GM15510 (cell line): ENCODE results near the gene STUM.

Source experiments
- POLR2A ChIP-seq: IDR thresholded peaks from 3 replicates; pipeline ENCODE4 v1.6.1; 2011; ENCODE audit warnings: borderline replicate concordance; ENCODE audit not compliant: insufficient read length; ENCODE audit errors: extremely low read depth

Gene STUM

DNA sequence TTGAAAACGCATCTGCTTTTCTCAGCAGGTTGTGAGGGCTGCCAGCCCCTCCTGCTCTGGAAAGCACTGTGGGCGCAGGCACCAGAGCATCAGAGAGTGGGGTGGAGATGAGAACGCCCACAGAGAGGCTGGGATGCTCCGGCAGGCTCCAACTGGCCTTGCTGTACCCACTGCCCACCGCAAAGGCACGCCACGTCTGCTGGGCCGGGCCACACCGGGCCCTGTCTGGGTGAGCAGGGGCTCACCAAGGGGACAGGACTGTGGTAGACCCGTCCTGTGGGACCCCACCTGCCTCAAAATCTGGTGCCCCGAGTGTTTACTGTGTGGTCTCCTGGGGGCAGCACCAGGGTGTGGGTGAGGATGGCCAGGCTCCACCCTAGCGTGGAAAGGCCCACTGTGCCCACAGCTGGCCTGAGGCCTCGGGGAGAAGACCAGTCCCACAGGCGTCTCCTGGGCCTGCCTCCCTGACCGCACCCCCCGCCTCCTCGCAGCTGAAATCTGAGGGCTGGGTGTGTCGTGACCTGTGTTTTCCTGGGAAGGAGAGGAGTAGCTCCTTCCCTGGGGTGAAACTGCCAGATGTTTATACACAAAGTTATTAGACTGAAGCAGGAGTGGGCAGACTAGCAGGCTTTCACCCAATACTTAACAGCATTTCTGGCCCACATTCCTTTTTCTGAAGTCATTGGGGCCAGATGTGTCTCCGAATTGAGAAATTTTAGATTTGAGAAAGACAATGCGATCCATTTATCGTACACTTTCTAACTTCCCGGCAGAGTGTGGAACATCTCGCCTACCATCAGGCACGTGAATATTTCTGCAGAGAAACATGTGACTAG, 53.8 kb downstream of the STUM start:
- TF ChIP-seq POLR2A, result no peak

DNA sequence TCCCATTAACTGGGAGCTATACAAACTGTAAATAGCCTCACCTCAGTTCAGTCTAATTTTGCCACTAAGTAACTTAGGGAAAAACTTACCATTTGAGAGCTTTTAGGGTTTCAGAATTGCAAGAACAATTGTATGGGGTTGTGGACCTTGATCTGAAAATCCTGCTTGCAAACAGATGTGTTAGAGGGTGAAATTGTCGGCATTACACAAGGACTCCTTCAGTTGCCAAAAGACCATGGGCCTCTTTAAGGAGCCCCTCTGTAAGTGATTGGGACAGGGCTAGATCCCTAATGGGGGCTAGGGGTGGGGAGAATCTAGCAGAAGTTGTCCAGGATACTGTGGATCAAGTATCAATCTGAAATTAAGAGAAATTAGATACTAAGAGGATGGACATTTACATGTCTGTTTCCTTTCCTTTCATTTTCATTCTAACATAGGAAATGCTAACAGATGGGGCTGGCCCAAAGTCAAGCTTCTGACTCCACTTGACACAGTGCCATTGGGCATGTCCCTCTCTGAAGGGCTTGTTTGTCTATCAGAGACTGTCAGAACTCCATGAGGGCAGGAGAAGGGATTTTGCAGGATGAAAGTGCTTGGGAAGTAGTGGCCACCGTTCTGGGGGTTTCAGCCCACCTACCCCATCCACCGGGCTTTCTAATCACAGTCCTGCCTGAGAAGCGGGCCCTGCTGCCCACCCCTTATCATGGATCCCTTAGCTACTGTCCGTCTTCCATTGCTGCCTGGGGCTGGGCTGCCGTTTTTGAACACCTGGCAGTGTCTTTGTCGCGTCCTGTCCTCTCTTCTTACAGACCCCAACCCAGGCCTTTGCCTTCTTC, 54.7 kb downstream of the STUM start:
- TF ChIP-seq POLR2A, result no peak

DNA sequence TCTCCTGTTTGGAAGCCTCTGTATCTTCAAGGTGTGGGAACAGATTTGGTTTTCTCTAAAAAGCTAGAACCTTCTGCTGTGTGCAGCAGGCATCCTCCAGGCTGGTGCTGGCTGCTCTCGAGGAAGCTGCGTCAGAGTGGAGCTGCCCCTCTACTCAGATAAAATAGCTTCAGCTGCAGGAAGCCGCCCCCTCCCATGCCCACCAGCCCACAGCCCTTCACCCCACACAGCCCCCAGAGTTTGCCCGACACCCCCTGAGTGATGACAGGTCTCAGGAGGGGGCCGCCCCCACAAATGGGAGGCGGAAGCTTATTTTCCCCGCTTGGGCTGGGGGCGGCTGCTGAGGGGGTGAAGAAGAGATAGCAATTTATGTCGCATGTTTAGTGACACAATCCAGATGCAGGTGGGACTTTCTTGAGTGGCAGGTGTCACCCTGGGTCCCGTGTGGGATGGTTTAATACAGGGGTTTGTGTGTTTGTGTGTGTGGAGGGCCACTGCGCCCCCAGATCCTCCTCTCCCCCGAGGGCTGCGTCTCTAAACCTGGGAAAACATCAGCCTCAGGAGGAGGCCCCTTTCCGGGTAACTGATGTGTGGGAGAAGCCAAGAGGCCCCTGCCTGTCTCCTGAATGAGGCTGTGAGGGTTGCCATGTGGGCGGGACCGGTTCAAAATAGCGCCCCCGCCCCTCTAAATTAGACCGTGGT, 55.4 kb downstream of the STUM start:
- no peak for TF ChIP-seq POLR2A

DNA sequence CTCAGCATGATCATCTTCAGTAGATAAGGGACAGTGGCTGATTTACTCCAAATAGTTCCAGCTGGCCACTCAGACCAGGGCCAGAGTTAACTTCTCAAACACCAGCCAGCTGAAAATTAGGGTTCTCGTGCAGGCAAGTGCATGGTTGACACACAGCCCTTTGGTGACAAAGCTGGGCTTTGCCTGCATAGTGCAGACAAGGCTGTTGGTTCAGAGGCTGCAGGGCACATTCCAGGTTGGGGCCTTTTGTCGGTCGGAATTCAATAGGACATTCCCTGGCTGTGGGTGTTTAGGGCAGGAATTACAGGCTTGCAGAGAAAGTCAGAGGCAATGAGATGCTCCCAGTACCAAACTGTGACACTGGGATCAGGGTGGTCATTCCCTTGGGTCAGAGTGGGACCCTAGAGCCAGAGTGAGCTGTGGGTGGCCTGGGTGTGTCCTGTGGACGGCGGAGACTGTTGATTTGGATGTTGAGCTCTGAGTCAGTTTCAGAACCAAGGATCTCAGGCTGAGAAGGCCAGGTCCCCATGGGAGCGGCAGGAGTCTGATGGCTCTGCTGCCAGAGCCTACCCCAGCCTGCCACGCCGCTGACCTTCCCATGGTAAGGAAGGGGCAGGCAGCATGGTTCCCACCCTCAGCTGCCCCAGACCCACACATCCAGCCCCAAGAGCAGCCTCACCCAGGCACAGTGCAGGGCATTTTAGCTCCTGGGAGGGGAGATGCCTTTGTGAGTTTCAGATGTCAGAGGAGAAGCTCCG, 56.2 kb downstream of the STUM start:
- no peak for TF ChIP-seq POLR2A

DNA sequence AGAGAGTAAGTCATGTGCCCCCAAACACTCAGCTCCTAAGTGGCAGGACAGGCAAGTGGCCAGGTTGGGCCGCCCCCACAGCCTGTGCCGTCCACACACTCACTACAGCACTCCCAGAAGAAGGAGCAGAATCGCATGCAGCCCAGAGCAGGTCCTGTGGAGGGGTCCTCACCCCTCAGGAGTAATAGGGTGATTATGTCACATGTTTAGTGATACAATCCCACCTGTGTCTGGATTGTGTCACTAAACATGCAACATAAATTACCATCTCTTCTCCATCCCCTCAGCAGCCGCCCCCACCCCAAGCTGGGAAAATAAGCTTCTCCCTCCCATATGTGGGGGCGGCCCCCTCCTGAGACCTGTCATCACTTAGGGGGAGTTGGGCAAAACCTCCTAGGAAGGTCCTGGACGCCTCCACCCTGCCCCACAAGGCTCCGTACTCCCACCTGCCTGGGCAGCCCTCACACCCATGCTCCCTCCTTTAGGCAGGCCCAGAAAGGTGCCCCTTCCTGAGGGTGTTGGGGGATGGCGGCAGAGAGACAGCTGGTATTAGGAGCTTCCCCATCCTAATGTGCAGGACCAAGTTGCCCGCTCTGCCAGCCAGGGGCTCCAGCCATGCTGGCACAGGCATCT, 56.9 kb downstream of the STUM start:
- TF ChIP-seq POLR2A, result no peak

DNA sequence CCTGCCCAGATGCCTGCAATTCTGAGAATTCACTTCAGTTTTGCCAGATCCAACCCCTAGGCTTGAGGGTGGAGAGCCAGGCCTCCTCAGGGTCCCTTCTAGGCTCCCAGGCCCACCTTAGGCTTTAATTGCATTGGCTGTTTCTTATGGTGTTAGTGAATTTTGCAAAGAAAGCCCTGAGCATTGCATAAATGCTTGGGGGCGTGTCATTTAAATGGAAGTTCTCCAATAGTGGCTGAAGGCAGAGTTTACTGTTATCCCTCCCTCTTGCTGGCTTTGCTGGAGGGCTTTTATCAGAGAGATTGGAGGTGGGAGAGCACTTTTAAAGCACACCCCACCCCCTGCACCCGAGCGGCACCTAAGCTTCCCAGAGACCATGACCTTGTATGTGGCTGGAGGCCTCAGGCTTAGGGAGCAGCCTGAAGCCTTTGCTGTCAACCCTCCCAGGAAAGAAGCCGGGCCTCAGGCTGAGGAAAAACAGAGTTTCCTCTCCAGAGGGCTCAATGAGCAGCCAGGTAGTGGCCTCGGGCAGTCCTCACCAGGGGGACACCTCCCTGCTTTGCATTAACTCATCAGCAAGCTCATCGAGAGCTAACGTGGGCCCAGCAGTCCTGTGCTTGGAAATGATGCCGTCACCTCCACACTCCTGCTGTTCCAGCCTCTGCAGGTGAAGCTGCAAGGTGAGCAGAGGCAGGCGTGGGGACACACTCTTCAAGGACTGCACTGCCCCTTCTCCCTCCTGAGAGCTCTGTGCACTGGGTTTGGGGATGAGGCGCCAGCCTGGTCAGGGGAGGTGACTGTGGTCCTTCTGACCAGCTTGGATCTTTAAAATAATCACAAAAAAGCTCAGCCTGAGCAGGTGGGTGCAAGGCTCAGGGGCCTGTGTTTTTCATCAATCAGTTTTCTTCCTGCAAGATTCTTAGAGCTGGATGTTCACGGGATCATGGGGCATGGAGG, 58.0 kb downstream of the STUM start:
- TF ChIP-seq POLR2A, result no peak

DNA sequence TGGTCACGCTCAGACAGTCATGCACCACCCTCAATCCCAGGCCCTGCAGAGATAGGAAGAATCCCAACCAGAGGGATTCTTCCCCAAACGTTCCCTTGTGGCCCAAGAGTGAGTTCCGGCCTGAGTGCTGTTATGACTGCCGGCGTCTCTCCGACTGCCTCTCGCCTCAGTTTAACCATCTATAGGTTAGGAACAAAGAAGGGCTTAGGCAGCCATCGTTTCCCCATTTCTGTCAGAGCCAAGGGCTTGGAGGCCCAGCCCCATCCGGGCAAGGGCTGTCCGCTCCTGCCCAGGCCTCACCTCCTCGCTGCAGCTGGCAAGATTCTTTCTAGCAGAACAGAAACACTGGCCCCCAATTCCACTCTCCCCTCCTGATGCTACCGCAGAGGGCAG, 58.7 kb downstream of the STUM start:
- TF ChIP-seq POLR2A, result no peak

DNA sequence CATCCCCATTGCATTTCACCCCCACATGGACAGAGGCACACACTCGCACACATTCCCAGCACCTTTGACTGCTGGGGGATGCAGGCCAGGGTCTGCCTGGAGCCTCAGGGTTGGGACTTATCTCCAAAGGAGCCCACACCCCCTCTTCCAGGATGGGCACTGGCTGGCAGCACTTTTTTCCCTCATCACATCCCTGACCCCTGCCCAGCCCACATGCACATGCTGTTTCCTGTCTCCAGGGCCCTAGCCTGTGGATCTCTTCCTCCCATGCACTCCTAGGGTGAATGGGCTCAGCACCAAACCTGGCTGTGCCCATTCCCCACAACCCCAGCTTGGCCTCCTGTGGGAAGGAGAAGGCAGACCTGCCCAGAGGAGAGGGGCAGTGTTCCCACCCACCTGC, 59.3 kb downstream of the STUM start:
- no peak for TF ChIP-seq POLR2A

DNA sequence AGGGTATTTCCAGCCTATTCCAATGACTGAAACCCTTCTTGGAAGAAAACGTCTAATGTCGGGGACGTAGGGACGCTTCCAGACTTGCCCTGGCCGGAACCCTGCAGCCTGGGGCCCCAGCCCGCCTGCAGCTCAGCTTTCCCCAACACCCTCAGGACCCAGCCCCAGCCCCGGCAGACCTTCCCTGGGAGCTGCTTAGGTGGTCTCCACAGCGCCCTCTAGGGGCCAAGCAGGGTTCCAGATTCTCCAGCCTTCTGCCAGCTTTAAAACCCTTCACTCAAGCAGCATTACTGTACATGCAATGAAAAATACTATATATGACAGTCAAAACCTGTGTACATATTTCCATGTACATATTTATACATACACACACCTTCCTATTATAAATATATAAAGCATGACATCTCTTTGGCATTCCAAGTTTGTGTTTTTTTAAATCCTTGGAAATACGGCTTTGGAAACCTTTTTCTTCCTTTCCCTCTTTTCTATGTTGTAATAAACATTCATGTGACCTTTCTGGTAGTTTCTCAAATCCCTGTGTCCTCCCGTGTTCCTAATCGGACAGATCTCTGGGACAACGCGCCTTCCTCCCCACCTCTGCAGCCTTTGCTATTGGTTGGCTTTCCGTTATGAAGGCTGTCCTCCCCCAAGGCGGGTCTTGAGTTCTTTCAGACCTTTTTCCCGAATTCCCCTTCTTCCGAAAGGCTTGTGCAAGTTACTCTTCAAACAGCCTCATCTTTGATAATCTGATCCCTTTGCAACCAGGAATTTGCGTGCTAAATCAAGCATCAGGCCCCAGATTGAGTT, 60.3 kb downstream of the STUM start:
- TF ChIP-seq POLR2A, result no peak

DNA sequence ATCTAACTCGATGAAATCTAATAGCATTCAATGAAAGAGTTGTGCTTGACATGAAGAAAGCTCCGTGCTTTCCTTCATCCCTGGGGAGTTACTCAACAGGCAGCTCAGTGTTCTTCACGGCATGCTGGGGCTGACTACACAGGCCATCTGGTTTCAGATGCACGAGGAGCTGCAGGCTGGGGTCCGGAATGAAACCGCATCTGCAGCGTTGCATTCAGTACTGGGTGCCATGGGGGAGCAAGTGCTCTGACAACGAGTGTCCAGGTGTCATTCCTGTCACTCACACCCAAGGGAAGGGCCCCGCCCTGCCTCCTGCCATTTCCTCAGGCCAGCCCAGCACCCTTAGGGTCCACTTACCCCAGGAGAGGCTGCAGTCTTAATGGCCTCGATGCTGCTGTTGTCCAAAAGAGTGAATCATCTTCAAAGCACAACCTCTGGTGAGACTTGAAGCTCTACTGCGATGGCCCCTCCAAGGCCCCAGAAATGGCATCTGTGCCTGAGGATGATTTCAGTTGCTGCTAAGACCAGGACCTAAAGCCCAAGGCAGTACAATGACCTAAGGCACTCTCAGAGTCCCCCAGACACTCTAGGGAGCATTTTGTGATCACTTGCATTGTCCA, 61.4 kb downstream of the STUM start:
- TF ChIP-seq POLR2A, result no peak

DNA sequence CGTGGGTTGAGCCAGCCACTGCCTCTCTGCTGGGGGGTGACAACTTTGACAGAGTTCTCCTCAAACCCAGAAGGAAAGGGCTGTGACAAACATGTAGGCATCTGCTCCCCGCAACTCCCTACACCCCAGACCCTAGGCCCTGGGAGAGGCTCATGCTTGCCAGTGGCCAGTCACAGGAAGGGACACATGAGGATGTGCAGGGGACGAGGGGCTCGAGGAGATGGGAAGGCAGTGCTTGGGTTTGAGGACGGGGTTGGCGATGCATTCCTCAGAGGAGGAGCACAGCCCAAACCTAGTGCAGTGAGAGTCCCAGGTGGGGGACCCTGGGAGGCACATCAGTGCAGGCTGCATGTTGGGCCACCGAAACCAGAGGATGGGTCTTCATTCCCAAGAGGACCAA, 62.1 kb downstream of the STUM start:
- no peak for TF ChIP-seq POLR2A

DNA sequence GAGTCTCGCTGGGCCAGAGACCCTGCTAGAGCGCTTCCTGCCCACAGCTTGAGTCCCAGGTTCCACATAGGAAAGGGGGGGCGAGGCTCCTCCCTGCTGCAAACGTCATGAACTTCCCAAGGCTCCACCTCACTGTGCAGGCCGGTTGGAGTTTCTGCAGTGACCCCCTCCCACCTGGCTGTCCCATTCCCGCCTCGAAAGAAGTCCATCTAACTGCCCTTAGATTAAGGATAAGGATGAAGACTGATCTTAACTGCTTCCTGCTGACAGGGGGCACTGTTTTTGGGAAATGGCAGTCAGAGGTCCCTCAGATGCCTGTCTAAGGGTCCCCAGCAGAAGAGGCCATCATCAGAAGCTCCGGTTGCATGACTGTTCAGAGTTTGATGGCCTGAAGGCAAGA, 62.7 kb downstream of the STUM start:
- no peak for TF ChIP-seq POLR2A

DNA sequence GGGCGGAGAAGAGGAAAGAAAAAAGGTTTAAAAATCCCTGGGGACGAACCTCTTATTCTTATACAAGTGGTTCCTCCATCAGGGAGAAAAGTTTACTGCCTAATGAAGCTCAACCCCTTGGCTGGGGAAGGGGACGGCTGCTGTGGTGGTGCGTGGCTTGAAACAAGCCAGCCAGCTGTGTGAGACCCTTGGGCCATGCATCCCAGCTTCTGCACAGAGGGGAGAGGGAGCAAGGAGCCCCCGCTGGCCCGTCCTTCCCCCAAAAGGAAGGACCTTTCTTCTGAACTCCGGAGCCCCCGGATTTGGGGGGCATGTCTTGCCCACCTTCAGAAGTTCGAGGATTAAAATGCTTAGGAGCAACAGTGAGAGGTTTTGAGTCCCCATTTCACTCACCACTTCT, 67.3 kb downstream of the STUM start:
- no peak for TF ChIP-seq POLR2A

DNA sequence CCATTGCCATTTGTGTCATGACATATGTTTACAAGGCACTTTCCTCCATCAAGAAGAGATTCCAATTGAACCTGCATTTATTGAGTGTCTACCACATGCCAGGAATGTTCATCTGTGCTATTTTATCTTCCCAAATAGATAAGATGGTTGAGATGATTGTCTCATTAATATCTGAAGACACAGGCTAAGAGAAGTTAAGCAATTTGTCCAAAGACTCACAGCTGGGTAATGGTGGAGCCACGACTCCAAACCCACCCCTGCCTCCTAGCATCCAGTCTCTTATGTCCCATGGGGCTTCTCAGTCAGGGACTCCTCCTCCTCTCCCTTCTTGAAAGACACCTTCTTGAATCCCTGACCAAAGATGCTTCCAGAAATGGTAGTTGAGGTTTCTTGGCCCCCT, 68.1 kb downstream of the STUM start:
- TF ChIP-seq POLR2A, result no peak
